HG03097 (cell line): ENCODE measurements around the gene MACROD2.

Source experiments
- ATAC-seq: cut with Tn5 transposase; IDR thresholded peaks from one replicate; pipeline ENCODE4 v1.9.1; 2021; ENCODE audit not compliant: unreplicated experiment, low FRiP score

The MACROD2 gene

GRCh38 chr20:15862178-15862577 lies 1866.9 kb downstream of the MACROD2 start:
- no peak for ATAC-seq

- no peak for ATAC-seq
Observed at GRCh38 chr20:15863735-15864134, 1868.4 kb downstream of the MACROD2 start.

GRCh38 chr20:15865553-15865952 lies 1870.2 kb downstream of the MACROD2 start:
- ATAC-seq = no peak

GRCh38 chr20:15866916-15867730 lies 1871.8 kb downstream of the MACROD2 start:
- no peak for ATAC-seq

GRCh38 chr20:15867899-15868298 lies 1872.6 kb downstream of the MACROD2 start:
- ATAC-seq = no peak

- no peak for ATAC-seq
Observed at GRCh38 chr20:15875446-15875845, 1880.1 kb downstream of the MACROD2 start.

- ATAC-seq = no peak
Observed at GRCh38 chr20:15882553-15882952, 1887.2 kb downstream of the MACROD2 start.

GRCh38 chr20:15886250-15886649 lies 1890.9 kb downstream of the MACROD2 start:
- ATAC-seq = no peak

- no peak for ATAC-seq
Observed at GRCh38 chr20:15887387-15887786, 1892.1 kb downstream of the MACROD2 start.

- no peak for ATAC-seq
Observed at GRCh38 chr20:15889061-15889460, 1893.7 kb downstream of the MACROD2 start.

GRCh38 chr20:15889514-15890256 lies 1894.4 kb downstream of the MACROD2 start:
- no peak for ATAC-seq

GRCh38 chr20:15890407-15890982 lies 1895.2 kb downstream of the MACROD2 start:
- ATAC-seq = no peak

- no peak for ATAC-seq
Observed at GRCh38 chr20:15895126-15895525, 1899.8 kb downstream of the MACROD2 start.

GRCh38 chr20:15895560-15896084 lies 1900.3 kb downstream of the MACROD2 start:
- ATAC-seq = peak; percentile 87

GRCh38 chr20:15899967-15900366 lies 1904.7 kb downstream of the MACROD2 start:
- ATAC-seq = no peak

- ATAC-seq = no peak
Observed at GRCh38 chr20:15900443-15900842, 1905.1 kb downstream of the MACROD2 start.

- ATAC-seq = no peak
Observed at GRCh38 chr20:15902493-15902892, 1907.2 kb downstream of the MACROD2 start.

GRCh38 chr20:15905661-15906060 lies 1910.3 kb downstream of the MACROD2 start:
- no peak for ATAC-seq

- no peak for ATAC-seq
Observed at GRCh38 chr20:15909995-15910394, 1914.7 kb downstream of the MACROD2 start.

GRCh38 chr20:15911581-15911980 lies 1916.3 kb downstream of the MACROD2 start:
- no peak for ATAC-seq

GRCh38 chr20:15913391-15914025 lies 1918.2 kb downstream of the MACROD2 start:
- ATAC-seq = no peak
